A172 (cell line): ENCODE measurements around the gene DMD. TPM values are rescaled to one million over a fixed set of nuclear protein-coding genes. Genes with fewer than 3 reads are reported as not detected.

ENCODE experiments used
- DNase-seq: peaks from one replicate; pipeline ENCODE4 v3.0.0-alpha.2; 2015; ENCODE audit warnings: low spot score
- total RNA-seq: library from RNA; depleted of rRNA; stranded (reverse); fragments of >200 nt; shearing (Covaris generic); gene quantifications from 2 replicates; pipeline ENCODE4 v1.2.3, GENCODE V29; 2014

The DMD gene
- total RNA-seq, 1 experiment from 2014 or later, result 17.6 TPM

- DNase-seq, result no peak
These were observed 1856.0 kb downstream of the DMD start for GRCh38 chrX:31355206-31355955.

- peak; percentile 79 for DNase-seq
These were observed 1858.3 kb downstream of the DMD start for GRCh38 chrX:31353095-31353494.

- DNase-seq, result no peak
These were observed 1860.6 kb downstream of the DMD start for GRCh38 chrX:31350808-31351074.

GRCh38 chrX:31349515-31349914 is 1861.8 kb downstream of the DMD start:
- DNase-seq, result no peak

- DNase-seq, result no peak
These were observed 1870.8 kb downstream of the DMD start for GRCh38 chrX:31340587-31340986.

GRCh38 chrX:31338991-31339350 is 1872.4 kb downstream of the DMD start:
- DNase-seq, result no peak

GRCh38 chrX:31337332-31337731 is 1874.0 kb downstream of the DMD start:
- DNase-seq, result no peak

GRCh38 chrX:31336419-31336818 is 1874.9 kb downstream of the DMD start:
- no peak for DNase-seq

GRCh38 chrX:31334997-31335396 is 1876.4 kb downstream of the DMD start:
- no peak for DNase-seq

GRCh38 chrX:31333165-31333831 is 1878.1 kb downstream of the DMD start:
- DNase-seq, result peak; percentile 86

GRCh38 chrX:31331928-31332327 is 1879.4 kb downstream of the DMD start:
- DNase-seq, result no peak

- DNase-seq, result peak; percentile 74
These were observed 1880.3 kb downstream of the DMD start for GRCh38 chrX:31331015-31331414.

- DNase-seq, result no peak
These were observed 1882.1 kb downstream of the DMD start for GRCh38 chrX:31329298-31329697.

GRCh38 chrX:31323658-31324057 is 1887.7 kb downstream of the DMD start:
- no peak for DNase-seq

GRCh38 chrX:31320740-31321139 is 1890.6 kb downstream of the DMD start:
- no peak for DNase-seq

GRCh38 chrX:31319586-31319985 is 1891.8 kb downstream of the DMD start:
- no peak for DNase-seq

GRCh38 chrX:31318866-31319265 is 1892.5 kb downstream of the DMD start:
- DNase-seq, result no peak

- DNase-seq, result no peak
These were observed 1894.9 kb downstream of the DMD start for GRCh38 chrX:31316340-31316991.

GRCh38 chrX:31314921-31315320 is 1896.4 kb downstream of the DMD start:
- peak; percentile 62 for DNase-seq

GRCh38 chrX:31307952-31308351 is 1903.4 kb downstream of the DMD start:
- DNase-seq, result no peak

- DNase-seq, result no peak
These were observed 1908.7 kb downstream of the DMD start for GRCh38 chrX:31302573-31303075.

- no peak for DNase-seq
These were observed 1909.4 kb downstream of the DMD start for GRCh38 chrX:31301941-31302340.

- DNase-seq, result no peak
These were observed 1910.1 kb downstream of the DMD start for GRCh38 chrX:31301203-31301602.
